ENCODE results near the gene FCHSD1.
"Not testable (repeated sequence)": the region's sequence is repeated elsewhere in the genome, so short reads cannot be mapped to it uniquely, and the experiment has no call there.

FCHSD1 gene

DNA sequence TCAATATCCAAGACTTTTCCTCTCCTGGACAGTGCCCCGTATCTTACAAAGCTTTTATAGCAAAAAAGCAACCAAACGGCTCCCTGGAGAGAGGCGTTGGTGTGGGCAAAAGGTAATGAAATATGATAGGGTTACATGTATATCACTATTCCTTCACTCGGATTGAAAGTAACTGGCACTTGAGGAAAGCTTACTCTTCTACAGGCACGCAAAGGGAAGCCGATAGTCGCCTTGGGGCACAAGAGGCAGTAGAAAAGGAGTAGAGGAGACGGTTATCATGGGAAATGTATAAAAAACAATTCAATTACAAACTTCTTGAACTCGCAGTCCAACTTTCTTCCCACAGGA lies 33.6 kb downstream of the FCHSD1 start:
- no peak for DNase-seq (ENCODE audit: low read depth in 2 of 2)

- DNase-seq (ENCODE audit: low read depth in 2 of 2), result no peak
Observed at GRCh38 chr5:141617128-141617527, 34.1 kb downstream of the FCHSD1 start.

DNA sequence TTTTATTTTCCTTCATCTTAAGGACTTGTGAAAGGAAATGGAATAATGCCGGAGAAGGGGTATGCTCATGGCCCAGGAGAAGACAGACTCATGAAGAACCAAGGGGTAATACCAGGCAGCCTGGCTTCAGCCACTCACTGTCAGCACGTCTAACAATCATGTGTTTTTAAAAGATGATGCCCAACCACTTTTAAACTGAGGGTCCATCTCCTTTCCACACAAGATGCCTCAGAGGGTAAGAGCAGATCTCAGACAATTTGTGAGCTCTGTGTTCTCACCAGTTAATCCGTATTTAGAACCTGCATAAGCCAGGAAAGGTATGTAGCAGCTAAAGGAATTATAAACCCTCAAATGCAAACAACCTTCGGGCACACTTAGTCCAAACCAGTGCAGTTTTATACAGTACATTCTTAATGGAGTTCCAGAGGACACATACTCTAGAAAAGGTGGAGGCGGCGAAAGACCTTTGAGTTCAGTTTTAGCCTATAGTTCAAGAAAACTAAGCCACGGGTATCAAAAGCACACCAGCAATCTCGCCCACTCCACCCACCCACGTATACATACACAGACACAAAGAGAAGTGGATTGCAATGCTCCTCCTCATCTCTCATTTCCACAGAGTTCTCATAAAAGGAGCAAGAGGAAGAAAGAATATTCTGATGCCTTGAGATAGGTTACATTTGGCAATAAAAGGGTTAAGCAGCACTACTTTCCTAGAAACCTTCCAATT lies 35.1 kb downstream of the FCHSD1 start:
- DNase-seq (ENCODE audit: low read depth in 2 of 2), result no peak

GRCh38 chr5:141613344-141613743 lies 37.9 kb downstream of the FCHSD1 start:
- DNase-seq (ENCODE audit: low read depth in 2 of 2), result no peak

GRCh38 chr5:141611289-141611688 lies 39.9 kb downstream of the FCHSD1 start:
- DNase-seq (ENCODE audit: low read depth in 2 of 2), result no peak

DNA sequence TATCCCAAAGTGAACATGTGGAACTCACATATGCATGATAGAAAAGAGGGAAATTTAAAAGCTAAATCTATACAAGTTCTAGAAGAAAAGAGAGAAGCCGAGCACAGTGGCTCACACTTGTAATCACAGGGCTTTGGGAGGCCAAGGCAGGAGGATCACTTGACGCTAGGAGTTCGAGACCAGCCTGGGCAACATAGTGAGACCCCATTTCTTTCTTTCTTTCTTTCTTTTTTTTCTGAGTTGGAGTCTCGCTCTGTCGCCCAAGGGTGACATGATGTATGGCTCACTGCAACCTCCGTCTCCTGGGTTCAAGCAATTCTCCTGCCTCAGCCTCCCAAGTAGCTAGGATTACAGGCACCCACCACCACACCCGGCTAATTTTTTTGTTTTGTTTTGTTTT lies 41.3 kb downstream of the FCHSD1 start:
- DNase-seq (ENCODE audit: low read depth in 2 of 2), result not testable (repeated sequence)

DNA sequence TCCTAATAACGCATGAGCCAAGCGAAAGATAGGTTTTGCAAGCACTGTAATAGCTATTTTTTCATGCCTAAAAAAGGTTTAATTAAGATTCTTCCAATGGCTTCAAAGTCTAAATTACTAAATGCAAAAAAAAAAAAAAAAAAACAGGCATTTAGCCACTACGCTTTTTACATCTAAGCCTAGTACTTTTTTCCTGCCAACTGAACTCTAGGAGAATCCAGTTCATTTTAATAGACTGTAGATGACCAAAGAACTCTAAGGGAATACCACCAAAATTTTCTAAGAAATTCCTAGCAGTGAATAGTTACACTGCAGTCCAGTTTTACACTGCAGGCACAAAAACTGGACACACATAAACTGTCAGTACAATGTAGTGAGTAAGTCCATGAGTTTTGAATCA lies 42.2 kb downstream of the FCHSD1 start:
- DNase-seq (ENCODE audit: low read depth in 2 of 2), result no peak

- DNase-seq (ENCODE audit: low read depth in 2 of 2), result no peak
Observed at GRCh38 chr5:141608557-141608956, 42.7 kb downstream of the FCHSD1 start.

DNA sequence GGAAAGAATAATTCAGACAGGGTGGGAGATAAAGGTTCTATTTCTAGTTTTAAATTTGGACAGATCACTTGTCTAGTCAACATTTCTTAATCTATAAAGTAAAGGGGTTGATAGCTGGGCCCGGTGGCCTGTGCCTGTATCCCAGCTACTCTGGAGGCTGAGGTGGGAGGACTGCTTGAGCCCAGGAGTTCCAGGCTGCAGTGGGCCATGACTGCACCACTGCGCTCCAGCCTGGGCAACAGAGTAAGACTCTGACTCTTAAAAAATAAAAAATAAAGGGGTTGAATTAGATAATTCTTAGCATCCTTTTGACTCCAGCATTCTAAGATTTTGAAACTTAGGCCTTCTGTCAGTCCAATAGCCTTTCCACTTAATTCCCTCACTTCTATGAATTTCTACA lies 43.2 kb downstream of the FCHSD1 start:
- DNase-seq (ENCODE audit: low read depth in 2 of 2), result no peak

GRCh38 chr5:141605523-141606277 lies 45.5 kb downstream of the FCHSD1 start:
- peak; percentile 49 to 51 for DNase-seq (ENCODE audit: low read depth in 2 of 2)

DNA sequence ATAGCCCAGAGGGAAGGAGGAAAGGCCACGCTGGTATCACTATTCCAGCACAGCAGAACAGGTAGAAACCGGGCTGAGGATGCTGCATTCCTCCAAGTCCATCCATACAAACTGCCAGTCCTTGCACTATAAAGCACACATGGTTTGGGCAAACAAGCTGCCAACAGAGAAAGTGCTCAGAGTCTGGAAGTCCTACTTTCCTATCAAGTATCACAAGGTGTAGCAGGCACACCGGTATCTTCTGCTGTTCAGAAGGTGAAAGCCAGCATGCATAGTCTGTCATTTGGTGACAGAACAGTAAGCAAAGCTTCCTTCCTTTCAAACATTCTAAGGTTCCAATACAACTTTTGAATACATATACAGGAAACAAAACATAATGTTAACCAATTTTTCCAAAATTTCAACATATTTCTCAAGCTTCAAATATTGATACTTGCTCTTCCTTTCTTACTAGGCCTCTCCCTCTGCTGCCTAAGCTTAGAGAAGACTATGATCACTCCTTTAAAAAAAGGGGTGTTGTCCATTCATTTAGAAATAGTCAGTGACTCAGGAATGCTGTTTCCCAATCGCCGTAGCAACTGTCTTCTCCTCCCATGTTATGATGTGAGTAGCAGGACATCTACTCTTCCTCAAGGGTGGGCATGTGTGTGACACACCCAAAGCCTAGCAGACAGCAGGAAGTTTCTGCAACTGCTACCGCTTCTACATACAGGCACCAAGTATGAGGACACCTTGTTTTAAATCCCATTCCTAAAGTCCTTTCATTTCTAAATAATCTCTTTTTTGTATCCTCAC lies 47.1 kb downstream of the FCHSD1 start:
- DNase-seq (ENCODE audit: low read depth in 2 of 2), result no peak

GRCh38 chr5:141602606-141603005 lies 48.6 kb downstream of the FCHSD1 start:
- DNase-seq (ENCODE audit: low read depth in 2 of 2), result no peak

- DNase-seq (ENCODE audit: low read depth in 2 of 2), result no peak
Observed at GRCh38 chr5:141598391-141599345, 52.5 kb downstream of the FCHSD1 start.

- no peak for DNase-seq (ENCODE audit: low read depth in 2 of 2)
Observed at GRCh38 chr5:141597814-141598213, 53.4 kb downstream of the FCHSD1 start.

DNA sequence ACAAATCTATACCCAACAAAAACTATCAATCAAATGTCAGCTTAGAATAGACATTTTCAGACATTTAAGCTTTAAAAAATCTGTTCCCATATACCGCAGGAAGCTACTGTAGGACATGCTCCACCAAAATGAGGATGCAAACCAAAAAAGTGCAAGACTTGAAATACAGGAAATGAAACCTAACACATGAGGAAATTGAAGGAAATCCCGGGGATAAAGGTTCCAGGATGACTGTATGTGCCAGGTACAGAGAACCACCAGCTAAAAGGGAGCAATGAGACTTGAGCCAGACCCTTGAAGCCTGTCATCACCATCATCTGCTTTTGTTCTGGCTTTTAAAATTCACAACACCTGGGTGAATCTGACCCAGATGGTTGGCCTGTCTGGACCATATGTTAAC lies 53.8 kb downstream of the FCHSD1 start:
- DNase-seq (ENCODE audit: low read depth in 2 of 2), result no peak

- DNase-seq (ENCODE audit: low read depth in 2 of 2), result no peak
Observed at GRCh38 chr5:141596867-141597266, 54.4 kb downstream of the FCHSD1 start.

GRCh38 chr5:141590127-141590526 lies 61.1 kb downstream of the FCHSD1 start:
- no peak for DNase-seq (ENCODE audit: low read depth in 2 of 2)

Data from stimulated activated CD4-positive, alpha-beta T cell treated with anti-CD3 and anti-CD28 coated beads, Interleukin-15, amount 100 ng/mL, for 48 hours (primary cell).